ENCODE data around the gene COL16A1.

DNA sequence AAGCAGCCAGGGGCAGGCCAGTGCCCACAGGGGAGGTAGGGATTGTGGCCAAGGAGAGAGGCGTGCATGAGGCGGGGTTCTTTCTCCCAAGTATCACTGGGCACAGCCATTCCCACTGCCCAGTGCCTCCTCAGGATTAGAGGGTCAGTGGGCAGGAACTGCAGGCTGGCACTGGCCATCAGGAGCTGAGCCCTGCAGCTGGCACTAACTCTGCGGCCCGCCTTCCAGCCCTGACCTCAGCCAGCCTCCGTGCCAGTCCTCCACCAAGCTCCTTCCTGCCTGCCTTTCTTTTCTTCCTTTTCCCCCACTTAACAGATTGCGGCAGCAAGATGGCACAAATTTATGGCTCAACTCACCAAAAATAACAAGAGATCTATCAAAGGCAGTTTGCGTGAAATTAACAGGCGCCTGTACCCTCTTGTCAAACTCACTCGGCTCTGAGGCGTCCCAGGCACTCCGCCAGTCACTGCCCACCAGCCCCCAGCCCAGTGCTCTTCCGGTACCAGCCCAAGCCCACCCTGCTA, 49.2 kb upstream of the COL16A1 start:
- TF ChIP-seq, protein P1, sequence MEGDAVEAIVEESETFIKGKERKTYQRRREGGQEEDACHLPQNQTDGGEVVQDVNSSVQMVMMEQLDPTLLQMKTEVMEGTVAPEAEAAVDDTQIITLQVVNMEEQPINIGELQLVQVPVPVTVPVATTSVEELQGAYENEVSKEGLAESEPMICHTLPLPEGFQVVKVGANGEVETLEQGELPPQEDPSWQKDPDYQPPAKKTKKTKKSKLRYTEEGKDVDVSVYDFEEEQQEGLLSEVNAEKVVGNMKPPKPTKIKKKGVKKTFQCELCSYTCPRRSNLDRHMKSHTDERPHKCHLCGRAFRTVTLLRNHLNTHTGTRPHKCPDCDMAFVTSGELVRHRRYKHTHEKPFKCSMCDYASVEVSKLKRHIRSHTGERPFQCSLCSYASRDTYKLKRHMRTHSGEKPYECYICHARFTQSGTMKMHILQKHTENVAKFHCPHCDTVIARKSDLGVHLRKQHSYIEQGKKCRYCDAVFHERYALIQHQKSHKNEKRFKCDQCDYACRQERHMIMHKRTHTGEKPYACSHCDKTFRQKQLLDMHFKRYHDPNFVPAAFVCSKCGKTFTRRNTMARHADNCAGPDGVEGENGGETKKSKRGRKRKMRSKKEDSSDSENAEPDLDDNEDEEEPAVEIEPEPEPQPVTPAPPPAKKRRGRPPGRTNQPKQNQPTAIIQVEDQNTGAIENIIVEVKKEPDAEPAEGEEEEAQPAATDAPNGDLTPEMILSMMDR (conservative IDR thresholded peaks at IDR 0.05 in 1 of 2, IDR thresholded peaks at IDR 0.05 in 1 of 2; ENCODE audit: extremely low read depth in 1 of 2, insufficient read depth in 1 of 2, low read depth in 1 of 2, low read length in 2 of 2), result no peak
- TF ChIP-seq EZH2 (IDR thresholded peaks at IDR 0.05; ENCODE audit: borderline replicate concordance, low read length), result no peak
